Nephron progenitor cell (in vitro differentiated cells): Measurements from ENCODE around the gene TPSAB1.
"Not testable (repeated sequence)": the region's sequence is repeated elsewhere in the genome, so short reads cannot be mapped to it uniquely, and the experiment has no call there.

Experiments
- DNase-seq: peaks from one replicate; pipeline ENCODE4 v3.0.0; 2021
- H3K27ac Mint-ChIP-seq: 2 replicates; pipeline ENCODE4 v1.8.0; 2021; ENCODE audit warnings: mild to moderate bottlenecking, moderate library complexity, mixed read lengths
- H3K27me3 Mint-ChIP-seq: 2 replicates; pipeline ENCODE4 v1.8.0; 2021; ENCODE audit warnings: mild to moderate bottlenecking, low read depth, mixed read lengths; ENCODE audit not compliant: poor library complexity
- H3K36me3 Mint-ChIP-seq: 2 replicates; pipeline ENCODE4 v1.8.0; 2021; ENCODE audit warnings: low read depth, mixed read lengths
- H3K4me1 Mint-ChIP-seq: 2 replicates; pipeline ENCODE4 v1.8.0; 2021; ENCODE audit warnings: mixed read lengths
- H3K4me3 Mint-ChIP-seq: 2 replicates; pipeline ENCODE4 v1.8.0; 2021; ENCODE audit warnings: mild to moderate bottlenecking, moderate library complexity, mixed read lengths
- H3K9me3 Mint-ChIP-seq: 2 replicates; pipeline ENCODE4 v1.8.0; 2021; ENCODE audit warnings: mild to moderate bottlenecking, moderate library complexity, mixed read lengths
- CTCF ChIP-seq: fragments of 200-600 bp; sonication (generic); IDR thresholded peaks from 2 replicates; pipeline ENCODE4 v1.5.0; 2021; ENCODE audit warnings: antibody characterized with exemption

TPSAB1 gene

GRCh38 chr16:1240436-1240835 is at the start of gene TPSAB1:
Gene TPSAB1 (plus strand): TSS chr16:1240705. CDS start chr16:1240939, 234 bp downstream.
- H3K36me3 Mint-ChIP-seq, H3K27ac Mint-ChIP-seq, DNase-seq, H3K9me3 Mint-ChIP-seq, H3K4me3 Mint-ChIP-seq: not testable (repeated sequence)
- Mint-ChIP-seq H3K4me1 (peaks cover 19% of the 10 kb centered on the region), H3K27me3 (peaks cover 18% of the 10 kb centered on the region)

GRCh38 chr16:1190789-1191188 is 49.7 kb upstream of the TPSAB1 start:
- H3K4me3 Mint-ChIP-seq, H3K36me3 Mint-ChIP-seq, H3K27ac Mint-ChIP-seq, DNase-seq, H3K27me3 Mint-ChIP-seq, H3K9me3 Mint-ChIP-seq: not testable (repeated sequence)
- peaks cover 12% of the 10 kb centered on the region for H3K4me1 Mint-ChIP-seq

GRCh38 chr16:1192384-1193073 is 48.0 kb upstream of the TPSAB1 start:
- TF ChIP-seq CTCF, result no peak
- DNase-seq, result no peak
- Mint-ChIP-seq H3K27me3 (peaks cover 4% of the 10 kb centered on the region), H3K36me3 (no peaks in the 10 kb centered on the region), H3K9me3 (no peaks in the 10 kb centered on the region), H3K27ac (peak overlapping the region; percentile 82), H3K4me3 (no peak overlapping the region), H3K4me1 (peaks cover 25% of the 10 kb centered on the region)

- no peak for DNase-seq
- Mint-ChIP-seq H3K27ac (no peak overlapping the region), H3K4me1 (peaks cover 27% of the 10 kb centered on the region), H3K4me3 (no peak overlapping the region), H3K36me3 (no peaks in the 10 kb centered on the region), H3K27me3 (peaks cover 4% of the 10 kb centered on the region), H3K9me3 (no peaks in the 10 kb centered on the region)
- no peak for TF ChIP-seq CTCF
These were observed 47.2 kb upstream of the TPSAB1 start for GRCh38 chr16:1193143-1193824.

GRCh38 chr16:1193825-1194581 is 46.5 kb upstream of the TPSAB1 start:
- Mint-ChIP-seq H3K4me1 (peaks cover 24% of the 10 kb centered on the region), H3K27me3 (peaks cover 4% of the 10 kb centered on the region), H3K4me3 (no peak overlapping the region), H3K36me3 (no peaks in the 10 kb centered on the region), H3K27ac (no peak overlapping the region), H3K9me3 (no peaks in the 10 kb centered on the region)
- no peak for DNase-seq
- no peak for TF ChIP-seq CTCF

GRCh38 chr16:1194665-1195392 is 45.7 kb upstream of the TPSAB1 start:
- peaks cover 28% of the 10 kb centered on the region for H3K4me1 Mint-ChIP-seq
- H3K36me3 Mint-ChIP-seq, result peaks cover 2% of the 10 kb centered on the region
- DNase-seq, result peak; percentile 72
- peak; percentile 91 for TF ChIP-seq CTCF
- peaks cover 1% of the 10 kb centered on the region for H3K27me3 Mint-ChIP-seq
- no peaks in the 10 kb centered on the region for H3K9me3 Mint-ChIP-seq
- no peak overlapping the region for H3K4me3 Mint-ChIP-seq
- H3K27ac Mint-ChIP-seq, result no peak overlapping the region
